ENCODE measurements around the gene PLD2.

PLD2 gene, protein sequence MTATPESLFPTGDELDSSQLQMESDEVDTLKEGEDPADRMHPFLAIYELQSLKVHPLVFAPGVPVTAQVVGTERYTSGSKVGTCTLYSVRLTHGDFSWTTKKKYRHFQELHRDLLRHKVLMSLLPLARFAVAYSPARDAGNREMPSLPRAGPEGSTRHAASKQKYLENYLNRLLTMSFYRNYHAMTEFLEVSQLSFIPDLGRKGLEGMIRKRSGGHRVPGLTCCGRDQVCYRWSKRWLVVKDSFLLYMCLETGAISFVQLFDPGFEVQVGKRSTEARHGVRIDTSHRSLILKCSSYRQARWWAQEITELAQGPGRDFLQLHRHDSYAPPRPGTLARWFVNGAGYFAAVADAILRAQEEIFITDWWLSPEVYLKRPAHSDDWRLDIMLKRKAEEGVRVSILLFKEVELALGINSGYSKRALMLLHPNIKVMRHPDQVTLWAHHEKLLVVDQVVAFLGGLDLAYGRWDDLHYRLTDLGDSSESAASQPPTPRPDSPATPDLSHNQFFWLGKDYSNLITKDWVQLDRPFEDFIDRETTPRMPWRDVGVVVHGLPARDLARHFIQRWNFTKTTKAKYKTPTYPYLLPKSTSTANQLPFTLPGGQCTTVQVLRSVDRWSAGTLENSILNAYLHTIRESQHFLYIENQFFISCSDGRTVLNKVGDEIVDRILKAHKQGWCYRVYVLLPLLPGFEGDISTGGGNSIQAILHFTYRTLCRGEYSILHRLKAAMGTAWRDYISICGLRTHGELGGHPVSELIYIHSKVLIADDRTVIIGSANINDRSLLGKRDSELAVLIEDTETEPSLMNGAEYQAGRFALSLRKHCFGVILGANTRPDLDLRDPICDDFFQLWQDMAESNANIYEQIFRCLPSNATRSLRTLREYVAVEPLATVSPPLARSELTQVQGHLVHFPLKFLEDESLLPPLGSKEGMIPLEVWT

DNA sequence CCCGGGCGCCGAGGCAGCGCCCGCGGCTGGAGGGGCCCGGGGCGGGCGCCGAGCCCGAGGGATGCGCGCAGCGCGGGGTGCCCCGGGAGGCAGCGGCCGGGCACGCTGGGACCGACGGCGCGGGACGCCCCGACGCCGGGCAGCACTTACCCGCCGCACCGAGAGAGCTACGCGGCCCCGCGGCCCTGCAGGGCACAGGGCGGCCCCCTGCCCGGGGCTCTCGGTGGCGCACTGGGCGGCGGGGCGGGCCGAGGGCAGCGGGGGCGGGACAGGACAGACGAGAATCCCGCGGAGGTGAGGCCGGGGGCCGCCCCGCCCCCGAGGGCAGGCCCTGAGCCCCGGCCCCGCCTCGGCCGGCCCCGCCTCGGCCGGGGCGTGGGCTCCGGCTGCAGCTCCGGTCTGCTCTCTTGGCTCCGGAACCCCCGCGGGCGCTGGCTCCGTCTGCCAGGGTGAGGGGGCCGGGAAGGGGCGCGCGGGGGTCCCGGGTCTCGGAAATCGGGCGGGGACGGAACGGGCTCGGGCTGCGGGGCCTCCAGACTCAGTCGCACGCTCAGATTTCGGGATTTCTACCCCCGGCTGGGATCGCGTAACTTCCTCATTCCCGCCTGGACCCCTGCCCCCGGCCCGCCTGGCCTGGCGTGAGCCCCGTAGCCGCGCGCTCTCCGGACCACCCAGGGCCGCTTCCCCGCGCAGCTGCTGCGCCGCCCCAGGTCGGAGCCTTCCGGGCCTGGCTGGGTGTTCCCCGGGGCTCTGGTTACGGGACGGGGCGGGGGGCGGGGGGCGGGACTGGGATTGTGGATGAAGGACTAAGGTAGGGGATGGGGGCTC, at the start of gene PLD2:
PLD2 (plus strand) TSS at position 376 of the 828 bp plus-strand sequence. CDS start 621 bp downstream, outside the sequence.
- DNase-seq (ENCODE audit: low read depth), result peak; percentile 63
- TF ChIP-seq, protein P1, sequence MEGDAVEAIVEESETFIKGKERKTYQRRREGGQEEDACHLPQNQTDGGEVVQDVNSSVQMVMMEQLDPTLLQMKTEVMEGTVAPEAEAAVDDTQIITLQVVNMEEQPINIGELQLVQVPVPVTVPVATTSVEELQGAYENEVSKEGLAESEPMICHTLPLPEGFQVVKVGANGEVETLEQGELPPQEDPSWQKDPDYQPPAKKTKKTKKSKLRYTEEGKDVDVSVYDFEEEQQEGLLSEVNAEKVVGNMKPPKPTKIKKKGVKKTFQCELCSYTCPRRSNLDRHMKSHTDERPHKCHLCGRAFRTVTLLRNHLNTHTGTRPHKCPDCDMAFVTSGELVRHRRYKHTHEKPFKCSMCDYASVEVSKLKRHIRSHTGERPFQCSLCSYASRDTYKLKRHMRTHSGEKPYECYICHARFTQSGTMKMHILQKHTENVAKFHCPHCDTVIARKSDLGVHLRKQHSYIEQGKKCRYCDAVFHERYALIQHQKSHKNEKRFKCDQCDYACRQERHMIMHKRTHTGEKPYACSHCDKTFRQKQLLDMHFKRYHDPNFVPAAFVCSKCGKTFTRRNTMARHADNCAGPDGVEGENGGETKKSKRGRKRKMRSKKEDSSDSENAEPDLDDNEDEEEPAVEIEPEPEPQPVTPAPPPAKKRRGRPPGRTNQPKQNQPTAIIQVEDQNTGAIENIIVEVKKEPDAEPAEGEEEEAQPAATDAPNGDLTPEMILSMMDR (conservative IDR thresholded peaks at IDR 0.05; ENCODE audit: control insufficient read depth, insufficient read depth, low read depth, low read length), result no peak
- peak within 1 kb of the TSS; percentile 69 for H3K4me3 ChIP-seq (ENCODE audit: control insufficient read depth, low read depth, low read length)

- TF ChIP-seq, protein P1 (conservative IDR thresholded peaks at IDR 0.05; ENCODE audit: control insufficient read depth, insufficient read depth, low read depth, low read length), result no peak
- no peak for DNase-seq (ENCODE audit: low read depth)
- no peak overlapping the region for H3K4me3 ChIP-seq (ENCODE audit: control insufficient read depth, low read depth, low read length)
Measured at GRCh38 chr17:4759776-4760236, 47.1 kb upstream of the PLD2 start.

DNA sequence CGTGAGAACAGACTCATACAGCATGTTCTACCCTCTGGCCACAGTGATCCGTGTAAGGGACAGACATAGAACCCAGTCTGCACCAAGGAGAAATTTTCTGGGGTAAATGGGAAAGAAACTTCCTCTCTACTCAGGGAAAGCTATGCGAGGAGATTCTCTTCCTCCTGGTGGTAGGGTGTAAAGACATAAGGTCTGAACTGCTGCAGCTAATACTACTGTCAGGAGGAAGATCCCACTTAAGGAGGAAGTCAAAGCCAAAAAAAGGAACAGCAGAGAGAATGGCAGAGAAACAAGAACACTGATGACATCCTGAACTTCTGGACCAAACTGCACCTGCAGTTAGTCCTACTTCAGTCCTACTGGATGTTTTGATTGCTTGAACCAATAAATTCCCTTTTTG, 42.4 kb upstream of the PLD2 start:
- no peak overlapping the region for H3K4me3 ChIP-seq (ENCODE audit: control insufficient read depth, low read depth, low read length)
- DNase-seq (ENCODE audit: low read depth), result no peak
- TF ChIP-seq, protein P1 (conservative IDR thresholded peaks at IDR 0.05; ENCODE audit: control insufficient read depth, insufficient read depth, low read depth, low read length), result no peak

GRCh38 chr17:4766201-4766600, 40.8 kb upstream of the PLD2 start:
- DNase-seq (ENCODE audit: low read depth), result no peak
- TF ChIP-seq, protein P1 (conservative IDR thresholded peaks at IDR 0.05; ENCODE audit: control insufficient read depth, insufficient read depth, low read depth, low read length), result no peak
- no peak overlapping the region for H3K4me3 ChIP-seq (ENCODE audit: control insufficient read depth, low read depth, low read length)

- no peak overlapping the region for H3K4me3 ChIP-seq (ENCODE audit: control insufficient read depth, low read depth, low read length)
- TF ChIP-seq, protein P1 (conservative IDR thresholded peaks at IDR 0.05; ENCODE audit: control insufficient read depth, insufficient read depth, low read depth, low read length), result no peak
- no peak for DNase-seq (ENCODE audit: low read depth)
Measured at GRCh38 chr17:4766723-4767122, 40.2 kb upstream of the PLD2 start.

- H3K4me3 ChIP-seq (ENCODE audit: control insufficient read depth, low read depth, low read length), result no peak overlapping the region
- TF ChIP-seq, protein P1 (conservative IDR thresholded peaks at IDR 0.05; ENCODE audit: control insufficient read depth, insufficient read depth, low read depth, low read length), result no peak
- DNase-seq (ENCODE audit: low read depth), result no peak
Measured at GRCh38 chr17:4768298-4768697, 38.7 kb upstream of the PLD2 start.
